COR-L47 (cell line): ENCODE results near the gene RTL9.

Experiments used
- DNase-seq: peaks from one replicate; lab custom pipeline; 2025; lab: John Stamatoyannopoulos, UW

The RTL9 gene

GRCh38 chrX:110341189-110342035 lies 17.2 kb upstream of the RTL9 start:
- no peak for DNase-seq

GRCh38 chrX:110346681-110347080 lies 12.0 kb upstream of the RTL9 start:
- DNase-seq = no peak

- DNase-seq = no peak
Observed at GRCh38 chrX:110359273-110359672, 625 bp downstream of the RTL9 start.

- no peak for DNase-seq
Observed at GRCh38 chrX:110363244-110363643, 4.6 kb downstream of the RTL9 start.

GRCh38 chrX:110373310-110373709 lies 14.7 kb downstream of the RTL9 start:
- no peak for DNase-seq

- no peak for DNase-seq
Observed at GRCh38 chrX:110374559-110374958, 15.9 kb downstream of the RTL9 start.

- DNase-seq = no peak
Observed at GRCh38 chrX:110381216-110381615, 22.6 kb downstream of the RTL9 start.

- no peak for DNase-seq
Observed at GRCh38 chrX:110383414-110383813, 24.8 kb downstream of the RTL9 start.

GRCh38 chrX:110384490-110384889 lies 25.8 kb downstream of the RTL9 start:
- DNase-seq = no peak

- DNase-seq = no peak
Observed at GRCh38 chrX:110389570-110389969, 30.9 kb downstream of the RTL9 start.

GRCh38 chrX:110391086-110391485 lies 32.4 kb downstream of the RTL9 start:
- DNase-seq = no peak

GRCh38 chrX:110394651-110395050 lies 36.0 kb downstream of the RTL9 start:
- DNase-seq = no peak

- DNase-seq = no peak
Observed at GRCh38 chrX:110395877-110396276, 37.2 kb downstream of the RTL9 start.

GRCh38 chrX:110396735-110397134 lies 38.1 kb downstream of the RTL9 start:
- no peak for DNase-seq

- DNase-seq = no peak
Observed at GRCh38 chrX:110397339-110397738, 38.7 kb downstream of the RTL9 start.

GRCh38 chrX:110397904-110398303 lies 39.3 kb downstream of the RTL9 start:
- DNase-seq = no peak

- DNase-seq = no peak
Observed at GRCh38 chrX:110399497-110399896, 40.8 kb downstream of the RTL9 start.

- no peak for DNase-seq
Observed at GRCh38 chrX:110399966-110400365, 41.3 kb downstream of the RTL9 start.

GRCh38 chrX:110401135-110401534 lies 42.5 kb downstream of the RTL9 start:
- DNase-seq = no peak

- no peak for DNase-seq
Observed at GRCh38 chrX:110402091-110402849, 43.6 kb downstream of the RTL9 start.

- no peak for DNase-seq
Observed at GRCh38 chrX:110402850-110403221, 44.2 kb downstream of the RTL9 start.

GRCh38 chrX:110403441-110404238 lies 45.0 kb downstream of the RTL9 start:
- DNase-seq = no peak

- DNase-seq = no peak
Observed at GRCh38 chrX:110404376-110404775, 45.7 kb downstream of the RTL9 start.
